ENCODE results near the gene ACSM3.
"Not testable (repeated sequence)": the region's sequence is repeated elsewhere in the genome, so short reads cannot be mapped to it uniquely, and the experiment has no call there.

Gene ACSM3

GRCh38 chr16:20753727-20754126 is 10.1 kb upstream of the ACSM3 start:
- no peak for DNase-seq (ENCODE audit: low read depth, low spot score)
- ChIA-PET CTCF (no interaction called here), POLR2A (no interaction called here)
- no peak overlapping the region for H3K4me3 ChIP-seq (ENCODE audit: low read depth, low read length)
- TF ChIP-seq CTCF (IDR thresholded peaks at IDR 0.05; ENCODE audit: insufficient read depth, low read length, missing control alignments): no peak

- ChIA-PET POLR2A (no interaction called here), CTCF (interaction anchor here (1.0 kb wide), 1 partner anchor 20 kb away, joined by 3 read pairs; no protein-coding TSS in a partner anchor)
- DNase-seq (ENCODE audit: low read depth, low spot score): no peak
- no peak for TF ChIP-seq CTCF (IDR thresholded peaks at IDR 0.05; ENCODE audit: insufficient read depth, low read length, missing control alignments)
- H3K4me3 ChIP-seq (ENCODE audit: low read depth, low read length): no peak overlapping the region
These were observed 8.6 kb upstream of the ACSM3 start for GRCh38 chr16:20755238-20755637.

GRCh38 chr16:20755799-20756198 is 8.0 kb upstream of the ACSM3 start:
- POLR2A ChIA-PET; DNase-seq (ENCODE audit: low read depth, low spot score); H3K4me3 ChIP-seq (ENCODE audit: low read depth, low read length): not testable (repeated sequence)
- CTCF ChIA-PET: interaction anchor here (1.0 kb wide), 1 partner anchor 19 kb away, joined by 3 read pairs; no protein-coding TSS in a partner anchor

GRCh38 chr16:20760346-20760745 is 3.5 kb upstream of the ACSM3 start:
- H3K4me3 ChIP-seq (ENCODE audit: low read depth, low read length): no peak overlapping the region
- TF ChIP-seq CTCF (IDR thresholded peaks at IDR 0.05; ENCODE audit: insufficient read depth, low read length, missing control alignments): no peak
- ChIA-PET CTCF (no interaction called here), POLR2A (no interaction called here)
- no peak for DNase-seq (ENCODE audit: low read depth, low spot score)

- POLR2A ChIA-PET: no interaction called here
- H3K4me3 ChIP-seq (ENCODE audit: low read depth, low read length): no peak overlapping the region
- CTCF ChIA-PET: no interaction called here
- DNase-seq (ENCODE audit: low read depth, low spot score): no peak
- no peak for TF ChIP-seq CTCF (IDR thresholded peaks at IDR 0.05; ENCODE audit: insufficient read depth, low read length, missing control alignments)
These were observed 2.6 kb upstream of the ACSM3 start for GRCh38 chr16:20761175-20761574.

GRCh38 chr16:20762404-20763123 is 1.2 kb upstream of the ACSM3 start:
- H3K4me3 ChIP-seq (ENCODE audit: low read depth, low read length): no peak overlapping the region
- ChIA-PET POLR2A (no interaction called here), CTCF (interaction anchor here (2.9 kb wide), 1 partner anchor 12 kb away, joined by 22 read pairs; no protein-coding TSS in a partner anchor)

DNA sequence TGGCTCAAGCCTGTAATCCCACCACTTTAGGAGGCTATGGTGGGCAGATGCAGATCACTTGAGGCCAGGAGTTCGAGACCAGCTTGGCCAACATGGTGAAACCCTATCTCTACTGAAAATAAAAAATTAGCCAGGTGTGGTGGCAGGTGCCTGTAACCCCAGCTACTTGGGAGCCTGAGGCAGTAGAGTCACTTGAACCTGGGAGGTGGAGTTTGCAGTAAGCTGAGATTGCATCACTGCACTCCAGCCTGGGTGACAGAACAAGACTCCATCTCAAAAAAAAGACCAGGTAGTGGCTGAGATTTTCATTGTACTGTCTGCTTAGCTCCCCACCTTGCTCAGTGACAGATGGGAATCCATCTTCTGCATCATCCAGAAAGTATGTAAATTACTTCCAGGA is 634 bp downstream of the ACSM3 start:
- CTCF ChIA-PET: interaction anchor here (1.2 to 2.9 kb wide), 3 partner anchors 11 to 34 kb away, joined by 4 to 22 read pairs (median 6); no protein-coding TSS in a partner anchor
- H3K4me3 ChIP-seq (ENCODE audit: low read depth, low read length); POLR2A ChIA-PET; DNase-seq (ENCODE audit: low read depth, low spot score): not testable (repeated sequence)

More at GRCh38 chr16:20762404-20763123, 1.2 kb upstream of the ACSM3 start:
- no peak for TF ChIP-seq CTCF (IDR thresholded peaks at IDR 0.05; ENCODE audit: insufficient read depth, low read length, missing control alignments)
- no peak for DNase-seq (ENCODE audit: low read depth, low spot score)
